Measurements from ENCODE around the gene SRGAP1.
"Not testable (repeated sequence)": the region's sequence is repeated elsewhere in the genome, so short reads cannot be mapped to it uniquely, and the experiment has no call there.

SRGAP1 gene

GRCh38 chr12:64063121-64063520, 218.6 kb downstream of the SRGAP1 start:
- no peak for DNase-seq

GRCh38 chr12:64064240-64064639, 219.7 kb downstream of the SRGAP1 start:
- DNase-seq = no peak

- no peak for DNase-seq
These were observed 220.2 kb downstream of the SRGAP1 start for GRCh38 chr12:64064706-64065105.

- no peak for DNase-seq
These were observed 221.5 kb downstream of the SRGAP1 start for GRCh38 chr12:64065881-64066451.

GRCh38 chr12:64066776-64067175, 222.3 kb downstream of the SRGAP1 start:
- DNase-seq = no peak

- no peak for DNase-seq
These were observed 226.0 kb downstream of the SRGAP1 start for GRCh38 chr12:64070454-64070853.

- no peak for DNase-seq
These were observed 228.5 kb downstream of the SRGAP1 start for GRCh38 chr12:64072916-64073575.

- not testable (repeated sequence) for DNase-seq
These were observed 232.1 kb downstream of the SRGAP1 start for GRCh38 chr12:64076565-64076964.

GRCh38 chr12:64077922-64078321, 233.4 kb downstream of the SRGAP1 start:
- DNase-seq = no peak

- DNase-seq = no peak
These were observed 236.0 kb downstream of the SRGAP1 start for GRCh38 chr12:64080319-64081007.

- no peak for DNase-seq
These were observed 236.5 kb downstream of the SRGAP1 start for GRCh38 chr12:64081008-64081404.

- DNase-seq = no peak
These were observed 237.6 kb downstream of the SRGAP1 start for GRCh38 chr12:64082116-64082515.

- no peak for DNase-seq
These were observed 238.4 kb downstream of the SRGAP1 start for GRCh38 chr12:64082866-64083268.

GRCh38 chr12:64083285-64084210, 239.0 kb downstream of the SRGAP1 start:
- DNase-seq = no peak

- no peak for DNase-seq
These were observed 240.7 kb downstream of the SRGAP1 start for GRCh38 chr12:64085154-64085553.

GRCh38 chr12:64085996-64086395, 241.5 kb downstream of the SRGAP1 start:
- no peak for DNase-seq

- no peak for DNase-seq
These were observed 242.4 kb downstream of the SRGAP1 start for GRCh38 chr12:64086946-64087345.

GRCh38 chr12:64087761-64088160, 243.3 kb downstream of the SRGAP1 start:
- no peak for DNase-seq

- peak; percentile 25 for DNase-seq
These were observed 244.2 kb downstream of the SRGAP1 start for GRCh38 chr12:64088431-64089349.

GRCh38 chr12:64090047-64090446, 245.5 kb downstream of the SRGAP1 start:
- DNase-seq = no peak

- DNase-seq = no peak
These were observed 246.7 kb downstream of the SRGAP1 start for GRCh38 chr12:64091186-64091585.

Measured in CD4-positive, alpha-beta T cell treated with Interferon gamma for 1 hour (primary cell).